Measurements from ENCODE around the gene STON2.

Gene STON2

GRCh38 chr14:81331229-81332021 is 68.7 kb downstream of the STON2 start:
- no peak for DNase-seq (ENCODE audit: low read depth)

- DNase-seq (ENCODE audit: low read depth): no peak
Measured at GRCh38 chr14:81330619-81331122, 69.5 kb downstream of the STON2 start.

- DNase-seq (ENCODE audit: low read depth): no peak
Measured at GRCh38 chr14:81329640-81330381, 70.3 kb downstream of the STON2 start.

GRCh38 chr14:81326451-81326850 is 73.7 kb downstream of the STON2 start:
- DNase-seq (ENCODE audit: low read depth): no peak

- DNase-seq (ENCODE audit: low read depth): no peak
Measured at GRCh38 chr14:81324011-81324410, 76.1 kb downstream of the STON2 start.

GRCh38 chr14:81323093-81323492 is 77.0 kb downstream of the STON2 start:
- DNase-seq (ENCODE audit: low read depth): no peak

- no peak for DNase-seq (ENCODE audit: low read depth)
Measured at GRCh38 chr14:81319946-81320345, 80.2 kb downstream of the STON2 start.

- DNase-seq (ENCODE audit: low read depth): no peak
Measured at GRCh38 chr14:81319314-81319713, 80.8 kb downstream of the STON2 start.

GRCh38 chr14:81315341-81315740 is 84.8 kb downstream of the STON2 start:
- DNase-seq (ENCODE audit: low read depth): no peak

GRCh38 chr14:81314443-81315175 is 85.5 kb downstream of the STON2 start:
- no peak for DNase-seq (ENCODE audit: low read depth)

- DNase-seq (ENCODE audit: low read depth): no peak
Measured at GRCh38 chr14:81313775-81314429, 86.2 kb downstream of the STON2 start.

GRCh38 chr14:81313200-81313599 is 86.9 kb downstream of the STON2 start:
- DNase-seq (ENCODE audit: low read depth): no peak

- no peak for DNase-seq (ENCODE audit: low read depth)
Measured at GRCh38 chr14:81312289-81312876, 87.7 kb downstream of the STON2 start.

- DNase-seq (ENCODE audit: low read depth): no peak
Measured at GRCh38 chr14:81311778-81312177, 88.3 kb downstream of the STON2 start.

- DNase-seq (ENCODE audit: low read depth): no peak
Measured at GRCh38 chr14:81311141-81311540, 89.0 kb downstream of the STON2 start.

- DNase-seq (ENCODE audit: low read depth): no peak
Measured at GRCh38 chr14:81310606-81311005, 89.5 kb downstream of the STON2 start.

- DNase-seq (ENCODE audit: low read depth): no peak
Measured at GRCh38 chr14:81309511-81309910, 90.6 kb downstream of the STON2 start.

- no peak for DNase-seq (ENCODE audit: low read depth)
Measured at GRCh38 chr14:81305743-81306142, 94.4 kb downstream of the STON2 start.

GRCh38 chr14:81305065-81305464 is 95.1 kb downstream of the STON2 start:
- DNase-seq (ENCODE audit: low read depth): no peak

- DNase-seq (ENCODE audit: low read depth): no peak
Measured at GRCh38 chr14:81303258-81303935, 96.7 kb downstream of the STON2 start.

GRCh38 chr14:81302638-81303037 is 97.5 kb downstream of the STON2 start:
- no peak for DNase-seq (ENCODE audit: low read depth)
